Cardiac fibroblast (primary cell): ENCODE measurements around the gene COBLL1.

Source experiments
- DNase-seq, 2 donors: peaks; one replicate each; pipeline versions ENCODE4 v3.0.0 to v3.0.0-alpha.2; 2010; ENCODE audit warnings: low read depth in 2 of 2
- H3K4me3 ChIP-seq, 2 donors: replicated peaks in 1 of 2; 1 replicate in 1 of 2; 2 replicates in 1 of 2; pipeline ENCODE4 v1.5.1; 2011; ENCODE audit warnings: low read depth in 2 of 2, low read length in 2 of 2, mild to moderate bottlenecking in 2 of 2, moderate library complexity in 1 of 2
- CTCF ChIP-seq: IDR thresholded peaks from one replicate; pipeline ENCODE4 v1.5.1; 2011; ENCODE audit warnings: low read depth, mild to moderate bottlenecking, low read length, inconsistent platforms

Gene COBLL1

GRCh38 chr2:164852086-164852485 lies 10.5 kb upstream of the COBLL1 start:
- no peak overlapping the region for H3K4me3 ChIP-seq
- no peak for DNase-seq
- TF ChIP-seq CTCF: no peak

GRCh38 chr2:164850235-164850634 lies 8.6 kb upstream of the COBLL1 start:
- no peak for DNase-seq
- H3K4me3 ChIP-seq: no peak overlapping the region
- no peak for TF ChIP-seq CTCF

- no peak for DNase-seq
- H3K4me3 ChIP-seq: no peak overlapping the region
- no peak for TF ChIP-seq CTCF
Measured at GRCh38 chr2:164849506-164849905, 7.9 kb upstream of the COBLL1 start.

- no peak overlapping the region for H3K4me3 ChIP-seq
- no peak for TF ChIP-seq CTCF
Measured at GRCh38 chr2:164847981-164848741, 6.5 kb upstream of the COBLL1 start.

GRCh38 chr2:164847291-164847690 lies 5.7 kb upstream of the COBLL1 start:
- no peak for TF ChIP-seq CTCF
- no peak for DNase-seq
- no peak overlapping the region for H3K4me3 ChIP-seq

More at GRCh38 chr2:164847981-164848741, 6.5 kb upstream of the COBLL1 start:
- no peak for DNase-seq

- no peak for TF ChIP-seq CTCF
- H3K4me3 ChIP-seq: no peak overlapping the region
- DNase-seq: no peak
Measured at GRCh38 chr2:164846276-164846675, 4.7 kb upstream of the COBLL1 start.

GRCh38 chr2:164843346-164843911 lies 1.8 kb upstream of the COBLL1 start:
- H3K4me3 ChIP-seq: no peak overlapping the region
- peak in 1 of 2 donors; percentile 54 for DNase-seq
- TF ChIP-seq CTCF: peak; percentile 4
